IMR-90 (cell line): ENCODE measurements around the gene EYS. TPM values are rescaled to one million over a fixed set of nuclear protein-coding genes. Genes with fewer than 3 reads are reported as not detected.

Experiments used
- ATAC-seq: fragments of 200-7000 bp; cut with Tn5 transposase; 2 replicates; pipeline ENCODE4 v1.9.1; 2020; ENCODE audit warnings: low read depth, mild to moderate bottlenecking, moderate library complexity
- BruUV-seq: library from RNA; stranded (reverse); fragments of 400-500 nt; replicated peaks from 2 replicates; lab custom pipeline; 2021; lab: Mats Ljungman, UMichigan
- CTCF ChIA-PET: fragments of 300-600 bp; formaldehyde crosslinking; extraction: SDS; loops from one replicate; lab custom pipeline; 2021; ENCODE audit warnings: antibody characterized with exemption; lab: Yijun Ruan, JAX
- POLR2A ChIA-PET: fragments of 300-600 bp; sonication (Branson Sonifier 250); formaldehyde crosslinking; loops from one replicate; lab custom pipeline; 2022; ENCODE audit warnings: antibody characterized with exemption; ENCODE audit not compliant: unreplicated experiment; lab: Charles Lee
- DNase-seq: peaks from one replicate; pipeline ENCODE4 v3.0.0; 2013
- H2AFZ ChIP-seq: replicated peaks from 2 replicates; pipeline ENCODE3; 2013; ENCODE audit warnings: low read length, mild to moderate bottlenecking; ENCODE audit not compliant: poor library complexity
- H2AK5ac ChIP-seq: 2 replicates; pipeline ENCODE4 v1.6.1; 2013; ENCODE audit warnings: low read depth, low read length, inconsistent platforms
- H2AK9ac ChIP-seq: replicated peaks from 2 replicates; pipeline ENCODE3; 2013; ENCODE audit warnings: mild to moderate bottlenecking, low read depth, low read length, moderate library complexity; ENCODE audit not compliant: poor library complexity
- H2BK120ac ChIP-seq: 2 replicates; pipeline ENCODE4 v1.6.1; 2013; ENCODE audit warnings: low read depth, low read length, inconsistent platforms
- H2BK15ac ChIP-seq: 3 replicates; pipeline ENCODE4 v1.6.1; 2013; ENCODE audit warnings: low read depth, low read length, inconsistent platforms
- H2BK20ac ChIP-seq: 2 replicates; pipeline ENCODE4 v1.6.1; 2013; ENCODE audit warnings: low read depth, mild to moderate bottlenecking, inconsistent platforms, low read length, moderate library complexity
- H2BK5ac ChIP-seq: 2 replicates; pipeline ENCODE4 v1.6.1; 2013; ENCODE audit warnings: mild to moderate bottlenecking, low read depth, low read length, inconsistent platforms; ENCODE audit not compliant: poor library complexity, severe bottlenecking
- H3K14ac ChIP-seq: replicated peaks from 2 replicates; pipeline ENCODE4 v1.6.1; 2013; ENCODE audit warnings: low read depth, low read length, inconsistent platforms
- H3K18ac ChIP-seq: 2 replicates; pipeline ENCODE4 v1.6.1; 2013; ENCODE audit warnings: low read depth, low read length, control low read depth
- H3K23ac ChIP-seq: 2 replicates; pipeline ENCODE4 v1.6.1; 2013; ENCODE audit warnings: low read depth, low read length, inconsistent platforms
- H3K27ac ChIP-seq: 2 replicates; pipeline ENCODE4 v1.5.1; 2013; ENCODE audit warnings: mild to moderate bottlenecking, control low read depth, low read length; ENCODE audit not compliant: insufficient read depth
- H3K27me3 ChIP-seq: 2 replicates; pipeline ENCODE4 v1.6.1; 2013; ENCODE audit warnings: low read length; ENCODE audit not compliant: control insufficient read depth, insufficient read depth
- H3K36me3 ChIP-seq: 2 replicates; pipeline ENCODE4 v1.6.1; 2013; ENCODE audit warnings: low read length, mixed read lengths; ENCODE audit not compliant: control insufficient read depth, insufficient read depth
- H3K4ac ChIP-seq: 2 replicates; pipeline ENCODE4 v1.6.1; 2013; ENCODE audit warnings: low read depth, low read length, inconsistent platforms
- H3K4me1 ChIP-seq: 2 replicates; pipeline ENCODE4 v1.6.1; 2013; ENCODE audit warnings: low read length, mixed read lengths; ENCODE audit not compliant: control insufficient read depth, insufficient read depth
- H3K4me2 ChIP-seq: 2 replicates; pipeline ENCODE4 v1.6.1; 2013; ENCODE audit warnings: low read depth, mild to moderate bottlenecking, control low read depth, low read length, moderate library complexity
- H3K4me3 ChIP-seq: 2 replicates; pipeline ENCODE4 v1.5.1; 2013; ENCODE audit warnings: low read depth, mild to moderate bottlenecking, control low read depth, low read length, moderate library complexity; ENCODE audit not compliant: insufficient read depth
- H3K56ac ChIP-seq: 2 replicates; pipeline ENCODE4 v1.6.1; 2013; ENCODE audit warnings: low read length, inconsistent platforms; ENCODE audit not compliant: insufficient read depth; ENCODE audit errors: extremely low read depth
- H3K79me1 ChIP-seq, 2 experiments: 2 replicates each; pipeline ENCODE4 v1.6.1; 2013; ENCODE audit warnings: low read length in 2 of 2, inconsistent platforms in 1 of 2, low read depth in 1 of 2
- H3K9ac ChIP-seq: 2 replicates; pipeline ENCODE4 v1.6.1; 2013; ENCODE audit warnings: low read depth, low read length, control low read depth
- H3K9me1 ChIP-seq: 2 replicates; pipeline ENCODE4 v1.6.1; 2013; ENCODE audit warnings: low read length, inconsistent platforms; ENCODE audit not compliant: insufficient read depth
- H3K9me3 ChIP-seq: 2 replicates; pipeline ENCODE4 v1.6.1; 2013; ENCODE audit warnings: low read length; ENCODE audit not compliant: control insufficient read depth, insufficient read depth
- H4K20me1 ChIP-seq: 2 replicates; pipeline ENCODE4 v1.6.1; 2013; ENCODE audit warnings: low read length, inconsistent platforms; ENCODE audit not compliant: insufficient read depth
- H4K5ac ChIP-seq: 2 replicates; pipeline ENCODE4 v1.6.1; 2013; ENCODE audit warnings: mild to moderate bottlenecking, low read depth, low read length, control low read depth
- H4K8ac ChIP-seq, 2 experiments: 2 replicates each; pipeline ENCODE4 v1.6.1; 2013; ENCODE audit warnings: low read depth in 2 of 2, low read length in 2 of 2, control low read depth in 1 of 2, inconsistent platforms in 1 of 2
- H4K91ac ChIP-seq: 2 replicates; pipeline ENCODE4 v1.6.1; 2013; ENCODE audit warnings: low read depth, low read length, inconsistent platforms; ENCODE audit not compliant: insufficient read depth
- BHLHE40 ChIP-seq: fragments of 150-350 bp; IDR thresholded peaks from 2 replicates; pipeline ENCODE4 v1.6.1; 2016; ENCODE audit warnings: mild to moderate bottlenecking, low read depth, low read length
- CEBPB ChIP-seq: IDR thresholded peaks from 2 replicates; pipeline ENCODE4 v1.6.1; 2012; ENCODE audit warnings: low read depth, low read length, improper control_type of control experiment
- CHD1 ChIP-seq: IDR thresholded peaks from 2 replicates; pipeline ENCODE4 v1.6.1; 2012; ENCODE audit warnings: low read depth, low read length, improper control_type of control experiment
- ELK1 ChIP-seq: fragments of 150-350 bp; IDR thresholded peaks from 2 replicates; pipeline ENCODE4 v1.6.1; 2016; ENCODE audit warnings: low read depth, mild to moderate bottlenecking, low read length, moderate library complexity, borderline replicate concordance
- FOS ChIP-seq: fragments of 150-350 bp; IDR thresholded peaks from 2 replicates; pipeline ENCODE4 v1.6.1; 2016; ENCODE audit warnings: low read depth, low read length
- MAFK ChIP-seq: IDR thresholded peaks from 2 replicates; pipeline ENCODE4 v1.6.1; 2012; ENCODE audit warnings: low read depth, low read length, improper control_type of control experiment
- MAZ ChIP-seq: IDR thresholded peaks from 2 replicates; pipeline ENCODE4 v1.6.1; 2012; ENCODE audit warnings: low read depth, mild to moderate bottlenecking, low read length, improper control_type of control experiment, moderate library complexity, borderline replicate concordance
- MXI1 ChIP-seq: IDR thresholded peaks from 2 replicates; pipeline ENCODE4 v1.6.1; 2012; ENCODE audit warnings: low read depth, mild to moderate bottlenecking, low read length, moderate library complexity, borderline replicate concordance
- NFE2L2 ChIP-seq: fragments of 150-350 bp; IDR thresholded peaks from 2 replicates; pipeline ENCODE4 v1.6.1; 2016; ENCODE audit warnings: low read depth, mild to moderate bottlenecking, low read length
- POLR2A ChIP-seq: IDR thresholded peaks from 2 replicates; pipeline ENCODE4 v1.6.1; 2012; ENCODE audit warnings: mild to moderate bottlenecking, low read depth, low read length
- RAD21 ChIP-seq: IDR thresholded peaks from 2 replicates; pipeline ENCODE4 v1.6.1; 2012; ENCODE audit warnings: low read length, improper control_type of control experiment
- RCOR1 ChIP-seq: IDR thresholded peaks from 2 replicates; pipeline ENCODE4 v1.6.1; 2012; ENCODE audit warnings: mild to moderate bottlenecking, low read length, improper control_type of control experiment; ENCODE audit not compliant: insufficient replicate concordance
- RFX5 ChIP-seq: IDR thresholded peaks from 2 replicates; pipeline ENCODE4 v1.8.0; 2012; ENCODE audit warnings: low read depth, mild to moderate bottlenecking, low read length, moderate library complexity
- SMC3 ChIP-seq: fragments of 150-350 bp; IDR thresholded peaks from 2 replicates; pipeline ENCODE4 v1.6.1; 2016; ENCODE audit warnings: low read depth, mild to moderate bottlenecking, antibody characterized with exemption, low read length, moderate library complexity
- USF2 ChIP-seq: fragments of 150-350 bp; IDR thresholded peaks from 2 replicates; pipeline ENCODE4 v1.6.1; 2017; ENCODE audit warnings: mild to moderate bottlenecking, antibody characterized with exemption, low read length, low read depth
- WGBS, 2 experiments: methylation state at CpG; one replicate each; pipeline versions ENCODE4 v1.1.5 to v1.1.7; 2013; ENCODE audit warnings: missing lambda C conversion rate in 2 of 2; ENCODE audit not compliant: insufficient read length in 1 of 2; ENCODE audit errors: extremely low coverage in 2 of 2; 5-methylcytosine and 5-hydroxymethylcytosine counted together
- dilution Hi-C: fragments of 300-500 bp; cut with HindIII; formaldehyde crosslinking; loops from one replicate; pipeline ENCODE4 v1.14.3; 2018; ENCODE audit warnings: low sequenced_read_pairs; ENCODE audit not compliant: unreplicated experiment
- in situ Hi-C: fragments of 300-500 bp; cut with MboI; formaldehyde crosslinking; loops from 3 replicates; pipeline ENCODE4 v1.14.3; 2019; ENCODE audit warnings: low sequenced_read_pairs, inconsistent platforms, mixed read lengths
- intact Hi-C: fragments of 100-400 bp; cut with micrococcal nuclease; formaldehyde crosslinking; loops from 2 replicates; pipeline ENCODE4 v1.10.0; 2022
- polyA plus RNA-seq, 3 experiments: library from polyadenylated mRNA; depleted of rRNA; stranded (reverse); fragments of >200 nt; gene quantifications; 2 replicates each; pipeline ENCODE4 v1.2.3, GENCODE V29; 2012; ENCODE audit warnings: low replicate concordance in 1 of 3
- total RNA-seq: library from RNA; depleted of rRNA; stranded (reverse); fragments of >200 nt; gene quantifications from 2 replicates; pipeline ENCODE4 v1.2.3, GENCODE V29; 2012
- TF ChIP-seq, protein P1 (sequence below): conservative IDR thresholded peaks from 2 replicates; pipeline ENCODE4 v1.5.1; 2012; ENCODE audit warnings: mild to moderate bottlenecking, low read depth, low read length, improper control_type of control experiment

Gene EYS
- total and polyA plus RNA-seq, 2 of the 4 experiments (the other 2 are of a cell fraction) = under 0.01 TPM; not detected in 1

GRCh38 chr6:64415926-64416325 is 1291.1 kb downstream of the EYS start:
- no peaks in the 10 kb centered on the region for H3K9me1 ChIP-seq
- in situ Hi-C loops = no loop called here
- no peak overlapping the region for H3K9ac ChIP-seq
- BruUV-seq = no TSS peak
- H3K18ac ChIP-seq = no peak overlapping the region
- ATAC-seq = no peak
- no peaks in the 10 kb centered on the region for H3K27me3 ChIP-seq
- H3K4ac ChIP-seq = no peak overlapping the region
- H2AFZ ChIP-seq = no peak overlapping the region
- no peaks in the 10 kb centered on the region for H4K20me1 ChIP-seq
- ChIA-PET CTCF (interaction anchor here (0.6 kb wide), 1 partner anchor 29 kb away, joined by 3 read pairs; no protein-coding TSS in a partner anchor), POLR2A (no interaction called here)
- TF ChIP-seq CHD1 = no peak
- no peak for TF ChIP-seq SMC3
- no peak for TF ChIP-seq FOS
- no peak for TF ChIP-seq CEBPB
- no peak for TF ChIP-seq RAD21
- no peak for TF ChIP-seq ELK1
- TF ChIP-seq MXI1 = no peak
- no peak for TF ChIP-seq POLR2A
- TF ChIP-seq NFE2L2 = no peak
- no peak for TF ChIP-seq RFX5
- TF ChIP-seq RCOR1 = no peak
- no peak for TF ChIP-seq MAFK
- no peak for TF ChIP-seq USF2
- TF ChIP-seq BHLHE40 = no peak
- no peak for TF ChIP-seq MAZ
- TF ChIP-seq, protein P1, sequence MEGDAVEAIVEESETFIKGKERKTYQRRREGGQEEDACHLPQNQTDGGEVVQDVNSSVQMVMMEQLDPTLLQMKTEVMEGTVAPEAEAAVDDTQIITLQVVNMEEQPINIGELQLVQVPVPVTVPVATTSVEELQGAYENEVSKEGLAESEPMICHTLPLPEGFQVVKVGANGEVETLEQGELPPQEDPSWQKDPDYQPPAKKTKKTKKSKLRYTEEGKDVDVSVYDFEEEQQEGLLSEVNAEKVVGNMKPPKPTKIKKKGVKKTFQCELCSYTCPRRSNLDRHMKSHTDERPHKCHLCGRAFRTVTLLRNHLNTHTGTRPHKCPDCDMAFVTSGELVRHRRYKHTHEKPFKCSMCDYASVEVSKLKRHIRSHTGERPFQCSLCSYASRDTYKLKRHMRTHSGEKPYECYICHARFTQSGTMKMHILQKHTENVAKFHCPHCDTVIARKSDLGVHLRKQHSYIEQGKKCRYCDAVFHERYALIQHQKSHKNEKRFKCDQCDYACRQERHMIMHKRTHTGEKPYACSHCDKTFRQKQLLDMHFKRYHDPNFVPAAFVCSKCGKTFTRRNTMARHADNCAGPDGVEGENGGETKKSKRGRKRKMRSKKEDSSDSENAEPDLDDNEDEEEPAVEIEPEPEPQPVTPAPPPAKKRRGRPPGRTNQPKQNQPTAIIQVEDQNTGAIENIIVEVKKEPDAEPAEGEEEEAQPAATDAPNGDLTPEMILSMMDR = no peak
- no peak overlapping the region for H2BK20ac ChIP-seq
- H3K56ac ChIP-seq = no peak overlapping the region
- no peak overlapping the region for H2BK120ac ChIP-seq
- H3K4me1 ChIP-seq = no peaks in the 10 kb centered on the region
- WGBS, 2 experiments = no CpG with 5 or more reads among the region's 2 CpGs
- H4K91ac ChIP-seq = no peak overlapping the region
- no peak overlapping the region for H3K23ac ChIP-seq
- H3K4me2 ChIP-seq = no peak overlapping the region
- no peak overlapping the region for H2AK5ac ChIP-seq
- H4K5ac ChIP-seq = no peak overlapping the region
- H3K4me3 ChIP-seq = no peak overlapping the region
- dilution Hi-C loops = no loop called here
- no peak overlapping the region for H2BK15ac ChIP-seq
- H3K79me1 ChIP-seq = no peaks in the 10 kb centered on the region
- H3K9me3 ChIP-seq = no peaks in the 10 kb centered on the region
- H2AK9ac ChIP-seq = no peak overlapping the region
- H2BK5ac ChIP-seq = no peak overlapping the region
- intact Hi-C loops = no loop called here
- no peak overlapping the region for H3K27ac ChIP-seq
- no peaks in the 10 kb centered on the region for H3K36me3 ChIP-seq
- no peak for DNase-seq
- H3K14ac ChIP-seq = no peak overlapping the region
- no peak overlapping the region for H4K8ac ChIP-seq
